B cell (primary cell): Measurements from ENCODE around the gene ALOX15. TPM values are rescaled to one million over a fixed set of nuclear protein-coding genes. Genes with fewer than 3 reads are reported as not detected.

ENCODE experiments used
- ATAC-seq: fragments of 200-7000 bp; cut with Tn5 transposase; one replicate; pipeline ENCODE4 v1.10.0; 2021; ENCODE audit warnings: low read depth, mild to moderate bottlenecking, moderate number of reproducible peaks, moderate library complexity
- CTCF ChIA-PET: fragments of 350-600 bp; sonication (Branson Sonifier 250); formaldehyde crosslinking; loops from one replicate; lab custom pipeline; 2021; ENCODE audit warnings: antibody characterized with exemption, inconsistent platforms; lab: Charles Lee
- POLR2A ChIA-PET: fragments of 350-600 bp; sonication (Branson Sonifier 250); formaldehyde crosslinking; loops from one replicate; lab custom pipeline; 2021; ENCODE audit warnings: antibody characterized with exemption; lab: Charles Lee
- DNase-seq: peaks from one replicate; pipeline ENCODE4 v3.0.0; 2013
- H2AFZ ChIP-seq: 2 replicates; pipeline ENCODE4 v1.6.1; 2012; ENCODE audit warnings: mild to moderate bottlenecking, low read depth, low read length; ENCODE audit not compliant: insufficient read depth, poor library complexity, severe bottlenecking
- H3K27ac ChIP-seq, 2 donors: 1 replicate in 1 of 2; 2 replicates in 1 of 2; pipeline ENCODE4 v1.5.1; 2012 to 2013; ENCODE audit warnings: low read length in 2 of 2, mild to moderate bottlenecking in 2 of 2, moderate library complexity in 1 of 2
- H3K27me3 ChIP-seq, 4 experiments: fragments of 200-600 bp in 1 of 4; sonication (generic) in 1 of 4; replicated peaks in 1 of 4; 1 replicate in 2 of 4; 2 replicates in 2 of 4; pipeline versions ENCODE4 v1.6.1 to v1.7.0; 2013 to 2016; ENCODE audit warnings: low read length in 3 of 4, mild to moderate bottlenecking in 2 of 4, mixed read lengths in 1 of 4, moderate library complexity in 1 of 4; ENCODE audit not compliant: insufficient read depth in 4 of 4, control insufficient read depth in 3 of 4; ENCODE audit errors: control extremely low read depth in 1 of 4
- H3K36me3 ChIP-seq, 2 experiments: replicated peaks in 1 of 2; 1 replicate in 1 of 2; 2 replicates in 1 of 2; pipeline versions ENCODE4 v1.6.1 to v1.7.1; 2013; ENCODE audit warnings: low read length in 1 of 2; ENCODE audit not compliant: insufficient read depth in 2 of 2, control insufficient read depth in 1 of 2; ENCODE audit errors: control extremely low read depth in 1 of 2, extremely low read depth in 1 of 2
- H3K4me1 ChIP-seq, 2 donors: fragments of 200-600 bp in 1 of 2; sonication (generic) in 1 of 2; 1 replicate in 1 of 2; 2 replicates in 1 of 2; pipeline versions ENCODE4 v1.5.1 to v1.6.1; 2013 to 2017; ENCODE audit warnings: low read length in 2 of 2; ENCODE audit not compliant: control insufficient read depth in 2 of 2, insufficient read depth in 2 of 2
- H3K4me2 ChIP-seq: replicated peaks from 2 replicates; pipeline ENCODE3; 2012; ENCODE audit warnings: mild to moderate bottlenecking, low read depth, low read length; ENCODE audit not compliant: poor library complexity, severe bottlenecking
- H3K4me3 ChIP-seq, 5 experiments: fragments of 200-600 bp in 1 of 5; sonication (generic) in 1 of 5; 1 replicate in 3 of 5; 2 replicates in 2 of 5; pipeline versions ENCODE4 v1.5.1 to v1.7.0; 2011 to 2016; ENCODE audit warnings: low read length in 4 of 5, mild to moderate bottlenecking in 4 of 5, low read depth in 2 of 5, control low read depth in 1 of 5, moderate library complexity in 1 of 5; ENCODE audit not compliant: insufficient read depth in 1 of 5; ENCODE audit errors: control extremely low read depth in 1 of 5, extremely low read depth in 1 of 5
- H3K79me2 ChIP-seq: fragments of 200-600 bp; sonication (generic); one replicate; pipeline ENCODE4 v1.6.0; 2016; ENCODE audit warnings: low read length; ENCODE audit not compliant: control insufficient read depth, insufficient read depth
- H3K9ac ChIP-seq: fragments of 200-600 bp; sonication (generic); 2 replicates; pipeline ENCODE4 v1.6.1; 2017; ENCODE audit warnings: mild to moderate bottlenecking, low read length, moderate library complexity
- H3K9me3 ChIP-seq, 3 donors: one replicate each; pipeline versions ENCODE4 v1.6.1 to v1.7.1; 2013; ENCODE audit warnings: low read length in 2 of 3; ENCODE audit not compliant: control insufficient read depth in 2 of 3, insufficient read depth in 1 of 3; ENCODE audit errors: control extremely low read depth in 1 of 3
- H4K20me1 ChIP-seq: 2 replicates; pipeline ENCODE4 v1.6.0; 2012; ENCODE audit warnings: mild to moderate bottlenecking, low read length; ENCODE audit not compliant: insufficient read depth, control insufficient read depth, poor library complexity, severe bottlenecking
- H3K27ac Mint-ChIP-seq: one replicate; pipeline ENCODE4 v1.8.0; 2021; ENCODE audit warnings: mixed read lengths
- H3K27me3 Mint-ChIP-seq: one replicate; pipeline ENCODE4 v1.8.0; 2021; ENCODE audit warnings: mixed read lengths
- H3K4me1 Mint-ChIP-seq: one replicate; pipeline ENCODE4 v1.8.0; 2021; ENCODE audit warnings: mixed read lengths
- H3K4me3 Mint-ChIP-seq: one replicate; pipeline ENCODE4 v1.8.0; 2021; ENCODE audit warnings: mixed read lengths
- H3K9me3 Mint-ChIP-seq: one replicate; pipeline ENCODE4 v1.8.0; 2022; ENCODE audit warnings: mixed read lengths; ENCODE audit not compliant: insufficient read depth
- EZH2 ChIP-seq: IDR thresholded peaks from 2 replicates; pipeline ENCODE4 v1.6.1; 2012; ENCODE audit warnings: borderline replicate concordance, low read depth, mild to moderate bottlenecking, moderate library complexity, low read length; ENCODE audit not compliant: insufficient read depth, poor library complexity, severe bottlenecking
- WGBS: methylation state at CpG from one replicate; pipeline ENCODE4 v1.1.5; 2013; ENCODE audit warnings: missing lambda C conversion rate; ENCODE audit not compliant: insufficient coverage; 5-methylcytosine and 5-hydroxymethylcytosine counted together
- intact Hi-C: fragments of 100-400 bp; cut with micrococcal nuclease; formaldehyde crosslinking; loops from one replicate; pipeline ENCODE4 v1.10.0; 2022
- polyA plus RNA-seq: library from polyadenylated mRNA; depleted of rRNA; stranded (reverse); fragments of >200 nt; gene quantifications from 2 replicates; pipeline ENCODE4 v1.2.3, GENCODE V29; 2012
- total RNA-seq, 2 donors: library from RNA; stranded (reverse); fragments of 120-200 nt in 1 of 2; gene quantifications; 1 replicate in 1 of 2; 2 replicates in 1 of 2; pipeline versions ENCODE4 v1.2.3 to v1.2.4, GENCODE V29; 2013 to 2022
- TF ChIP-seq, protein P1 (sequence below): fragments of 200-600 bp; IDR thresholded peaks from one replicate; pipeline ENCODE4 v1.8.0; 2022; ENCODE audit warnings: antibody characterized with exemption, mild to moderate bottlenecking

ALOX15 gene
- total and polyA plus RNA-seq, 2 donors (not counting 1 experiment from before 2014, with no cell fraction given), result 0.10 TPM; not detected in 1

DNA sequence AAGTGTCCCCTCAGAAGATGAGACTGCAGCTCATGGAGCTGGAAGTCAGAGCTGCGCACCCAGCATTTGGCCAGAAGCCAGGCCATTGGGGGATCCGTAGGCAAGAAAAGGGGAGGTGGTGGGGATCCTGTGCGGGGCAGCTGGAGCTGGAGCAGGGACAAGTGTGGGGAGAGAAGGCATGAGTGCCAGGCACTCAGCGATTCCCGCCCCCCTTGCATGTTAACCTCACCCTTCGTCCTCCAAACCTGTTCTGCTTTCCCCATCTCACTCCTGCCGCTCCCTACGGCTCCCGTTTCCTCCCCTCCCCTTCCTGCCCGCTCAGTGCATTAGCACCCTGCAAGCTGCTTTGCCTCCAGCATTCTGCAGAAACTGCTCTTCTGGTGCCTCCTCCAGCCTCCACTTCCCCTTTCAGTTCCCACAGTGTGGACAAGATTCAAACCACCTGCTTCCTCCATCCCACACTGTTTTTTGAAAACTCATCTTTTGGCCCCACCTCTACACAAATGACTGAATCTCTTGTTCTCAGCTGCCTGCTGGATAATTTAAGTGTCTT, 5.6 kb downstream of the ALOX15 start:
- peak overlapping the region; percentile 49 for H3K9ac ChIP-seq
- ATAC-seq, result peak; percentile 66
- peaks cover 0 to 24% (median 6%) of the 10 kb centered on the region in 4 experiments for H3K27me3 ChIP-seq
- intact Hi-C loops, result no loop called here
- no peaks in the 10 kb centered on the region for H3K36me3 ChIP-seq
- no peaks in the 10 kb centered on the region for H4K20me1 ChIP-seq
- TF ChIP-seq, protein P1, sequence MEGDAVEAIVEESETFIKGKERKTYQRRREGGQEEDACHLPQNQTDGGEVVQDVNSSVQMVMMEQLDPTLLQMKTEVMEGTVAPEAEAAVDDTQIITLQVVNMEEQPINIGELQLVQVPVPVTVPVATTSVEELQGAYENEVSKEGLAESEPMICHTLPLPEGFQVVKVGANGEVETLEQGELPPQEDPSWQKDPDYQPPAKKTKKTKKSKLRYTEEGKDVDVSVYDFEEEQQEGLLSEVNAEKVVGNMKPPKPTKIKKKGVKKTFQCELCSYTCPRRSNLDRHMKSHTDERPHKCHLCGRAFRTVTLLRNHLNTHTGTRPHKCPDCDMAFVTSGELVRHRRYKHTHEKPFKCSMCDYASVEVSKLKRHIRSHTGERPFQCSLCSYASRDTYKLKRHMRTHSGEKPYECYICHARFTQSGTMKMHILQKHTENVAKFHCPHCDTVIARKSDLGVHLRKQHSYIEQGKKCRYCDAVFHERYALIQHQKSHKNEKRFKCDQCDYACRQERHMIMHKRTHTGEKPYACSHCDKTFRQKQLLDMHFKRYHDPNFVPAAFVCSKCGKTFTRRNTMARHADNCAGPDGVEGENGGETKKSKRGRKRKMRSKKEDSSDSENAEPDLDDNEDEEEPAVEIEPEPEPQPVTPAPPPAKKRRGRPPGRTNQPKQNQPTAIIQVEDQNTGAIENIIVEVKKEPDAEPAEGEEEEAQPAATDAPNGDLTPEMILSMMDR, result no peak
- no peak for TF ChIP-seq EZH2
- Mint-ChIP-seq H3K27me3 (peaks cover 12% of the 10 kb centered on the region), H3K27ac (peak overlapping the region; percentile 1), H3K9me3 (no peaks in the 10 kb centered on the region), H3K4me3 (peak overlapping the region; percentile 69), H3K4me1 (peaks cover 43% of the 10 kb centered on the region)
- POLR2A ChIA-PET, result no interaction called here
- DNase-seq, result peak; percentile 67
- H3K4me1 ChIP-seq, result peaks cover 35 to 41% of the 10 kb centered on the region in 2 donors
- peak overlapping the region; percentile 73 for H3K4me2 ChIP-seq
- peak overlapping the region; percentile 33 for H2AFZ ChIP-seq
- H3K27ac ChIP-seq, result no peak overlapping the region
- 0% methylated on average over 8 of the region's 10 CpGs for WGBS
- peak overlapping the region in 4 of 5 experiments; percentile 14 to 48 (median 36) for H3K4me3 ChIP-seq
- H3K9me3 ChIP-seq, result peaks cover 0 to 5% (median 0%) of the 10 kb centered on the region in 3 donors
- CTCF ChIA-PET, result interaction anchor here (0.6 to 1.4 kb wide), 3 partner anchors 10 to 416 kb away, joined by 4 to 7 read pairs (median 6); no protein-coding TSS in a partner anchor
- no peaks in the 10 kb centered on the region for H3K79me2 ChIP-seq

- ChIA-PET CTCF (interaction anchor here (0.6 kb wide), 1 partner anchor 417 kb away, joined by 4 read pairs; no protein-coding TSS in a partner anchor), POLR2A (interaction anchor here (0.6 kb wide), 1 partner anchor 249 kb away, joined by 4 read pairs; no protein-coding TSS in a partner anchor)
- Histone ChIP-seq H4K20me1 (no peaks in the 10 kb centered on the region), H3K9me3 (peaks cover 0 to 5% (median 0%) of the 10 kb centered on the region in 3 donors), H3K4me1 (peaks cover 35 to 40% of the 10 kb centered on the region in 2 donors), H3K9ac (no peak overlapping the region), H2AFZ (no peak overlapping the region), H3K79me2 (no peaks in the 10 kb centered on the region), H3K36me3 (no peaks in the 10 kb centered on the region), H3K27me3 (peaks cover 0 to 23% (median 6%) of the 10 kb centered on the region in 4 experiments), H3K27ac (no peak overlapping the region), H3K4me3 (no peak overlapping the region), H3K4me2 (peak overlapping the region; percentile 73)
- ATAC-seq, result no peak
- no peak overlapping the region for H3K27ac Mint-ChIP-seq
- H3K4me3 Mint-ChIP-seq, result peak overlapping the region; percentile 69
- peaks cover 12% of the 10 kb centered on the region for H3K27me3 Mint-ChIP-seq
- H3K4me1 Mint-ChIP-seq, result peaks cover 39% of the 10 kb centered on the region
- WGBS, result 100% methylated on average over 2 of the region's 4 CpGs
- no peak for TF ChIP-seq EZH2
- TF ChIP-seq, protein P1, result no peak
- H3K9me3 Mint-ChIP-seq, result no peaks in the 10 kb centered on the region
- DNase-seq, result no peak
- intact Hi-C loops, result no loop called here
Measured at GRCh38 chr17:4634976-4635375, 6.5 kb downstream of the ALOX15 start.
